GM19328 (cell line): ENCODE results near the gene OXSR1.
"Not testable (repeated sequence)": the region's sequence is repeated elsewhere in the genome, so short reads cannot be mapped to it uniquely, and the experiment has no call there.

Source experiments
- ATAC-seq: cut with Tn5 transposase; IDR thresholded peaks from one replicate; pipeline ENCODE4 v1.9.1; 2021; ENCODE audit warnings: mild to moderate bottlenecking, moderate library complexity; ENCODE audit not compliant: unreplicated experiment

Gene OXSR1

DNA sequence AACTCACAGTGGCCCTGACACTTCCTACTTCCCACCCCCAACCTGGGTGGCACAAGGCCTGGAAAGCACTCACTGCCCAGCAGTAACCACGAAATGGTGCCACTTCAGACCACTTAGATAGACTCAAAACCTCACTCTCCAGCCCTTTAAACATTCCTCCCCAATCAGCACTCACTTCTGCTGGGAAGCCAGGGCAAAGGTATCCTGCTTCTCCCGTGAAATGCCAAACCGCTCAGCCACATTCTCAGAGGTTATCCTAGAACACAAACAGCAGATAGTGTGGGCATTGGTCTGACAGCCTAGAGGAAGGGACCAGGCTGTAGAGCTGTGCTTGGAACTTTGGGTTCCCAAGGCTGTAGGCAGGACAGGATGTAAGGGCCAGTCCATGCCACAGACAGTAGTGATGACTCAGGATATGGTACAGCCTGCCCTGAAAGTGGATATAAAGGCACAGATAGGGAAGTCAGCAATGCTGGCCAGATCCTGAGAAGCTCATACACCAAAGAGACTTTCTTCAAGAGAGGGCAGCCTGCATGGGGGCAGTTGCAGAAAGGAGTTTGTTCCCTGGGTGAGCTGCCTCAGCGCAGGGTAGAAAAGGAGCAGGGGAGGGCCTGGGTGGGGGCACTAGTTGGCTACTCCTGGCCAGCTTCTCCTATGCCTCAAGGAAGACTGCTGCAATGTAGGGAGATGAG is 37.6 kb upstream of the OXSR1 start:
- no peak for ATAC-seq

DNA sequence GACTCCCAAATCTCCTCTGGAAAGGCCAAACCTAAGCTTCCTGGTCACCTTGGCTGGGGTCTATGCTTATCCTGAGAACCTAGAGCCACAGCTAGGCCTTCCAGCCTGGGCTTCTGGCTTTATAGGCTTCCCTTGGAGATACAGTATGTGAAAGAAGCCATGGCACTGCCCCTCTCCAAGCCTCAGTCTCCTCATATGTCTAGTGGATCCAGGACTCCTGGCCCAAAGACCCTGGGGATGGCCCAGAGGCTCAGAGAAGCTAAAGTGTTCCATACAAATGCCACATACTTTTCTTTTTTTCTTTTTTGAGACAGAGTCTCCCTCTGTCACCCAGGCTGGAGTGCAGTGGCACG is 37.1 kb upstream of the OXSR1 start:
- no peak for ATAC-seq

DNA sequence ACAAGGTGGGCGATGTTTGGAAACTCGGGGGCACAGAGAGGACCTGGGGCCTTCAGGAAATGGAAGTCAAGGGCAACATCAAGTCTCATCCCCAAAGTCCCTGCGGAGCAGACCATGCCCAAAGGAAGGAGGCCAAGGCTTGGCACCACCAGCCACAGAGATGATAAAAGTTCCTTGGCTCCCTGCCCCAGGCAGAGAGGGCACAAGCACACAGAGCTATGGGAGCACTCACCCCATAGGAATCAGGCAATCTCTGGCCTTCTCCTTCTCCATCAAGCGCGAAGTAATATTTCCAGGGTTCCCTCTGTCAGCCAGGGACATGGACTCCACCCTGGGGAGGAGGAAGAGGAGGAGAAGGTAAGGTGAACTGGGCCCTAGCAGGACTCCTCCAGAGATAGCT is 36.3 kb upstream of the OXSR1 start:
- ATAC-seq = no peak

DNA sequence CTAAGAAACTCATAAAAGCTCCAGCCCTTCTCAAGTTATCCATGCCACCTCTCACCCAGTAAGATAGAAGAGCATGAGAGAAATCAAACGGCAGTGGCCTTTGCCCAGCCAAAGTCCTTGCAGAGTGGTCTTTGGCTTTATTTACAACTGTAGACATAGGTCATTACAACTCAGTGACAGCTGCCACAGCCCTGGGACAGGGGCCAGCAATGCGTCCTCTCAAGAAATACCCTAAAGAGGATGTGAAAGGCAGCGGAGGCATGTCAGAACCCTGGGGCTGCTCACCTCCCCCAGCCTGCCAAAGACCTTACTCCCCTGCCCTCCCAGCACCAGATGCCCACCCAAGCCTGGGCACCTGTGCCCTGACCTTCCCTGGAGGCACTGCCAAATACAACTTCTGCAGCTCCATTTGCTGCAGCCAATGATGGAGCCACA is 34.7 kb upstream of the OXSR1 start:
- ATAC-seq = no peak

DNA sequence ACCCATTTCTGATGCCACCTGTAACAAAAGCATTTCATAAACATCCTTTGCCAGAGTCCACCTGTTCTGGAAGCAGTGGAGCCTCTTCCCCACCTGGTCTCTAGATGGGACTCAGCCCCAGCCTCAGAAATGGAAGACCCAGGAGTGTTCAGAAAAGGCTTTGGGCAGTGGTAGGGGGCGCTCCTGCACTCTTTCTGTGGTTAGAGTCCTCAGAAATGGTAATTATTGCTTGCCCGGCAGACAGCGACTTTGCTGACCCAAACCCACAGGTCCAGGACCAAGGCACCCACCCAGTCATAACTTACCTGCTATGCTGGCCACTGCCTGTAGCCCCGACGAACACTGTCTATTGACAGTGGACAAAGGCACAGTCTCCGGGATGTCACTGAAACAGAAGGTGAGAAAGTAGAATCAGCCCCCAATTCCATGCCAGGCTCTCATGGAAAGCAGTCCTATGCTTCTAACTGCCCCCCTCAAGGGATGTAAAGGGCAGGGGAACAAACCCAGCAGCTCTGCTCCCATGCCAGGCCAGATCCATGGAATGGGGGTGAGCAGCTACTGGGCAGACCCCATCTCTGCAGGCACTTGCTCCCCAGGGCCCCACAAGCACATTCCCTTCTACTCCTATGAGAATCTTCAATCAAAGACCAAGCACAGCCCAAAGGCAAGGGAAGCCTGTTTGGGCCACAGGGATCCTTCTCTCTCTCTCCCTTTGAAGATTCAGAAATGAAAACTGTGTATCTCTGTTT is 33.5 kb upstream of the OXSR1 start:
- ATAC-seq = no peak

DNA sequence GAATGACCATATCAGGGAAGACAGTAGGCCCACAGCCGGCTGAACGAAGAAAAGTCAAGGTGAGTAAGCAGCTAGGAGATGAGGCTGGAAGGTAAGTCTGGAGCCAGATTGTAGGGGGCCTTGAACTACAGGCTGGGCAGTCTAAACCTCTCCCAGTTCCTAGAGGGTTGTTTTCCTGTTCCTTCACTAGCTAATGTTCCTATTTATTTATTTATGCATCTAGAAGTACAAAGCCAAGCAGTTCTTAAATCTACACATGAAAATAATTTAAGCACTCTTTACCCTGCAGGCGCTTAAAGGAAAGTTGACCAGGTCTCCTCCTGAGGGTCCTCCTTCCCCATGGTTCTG is 32.2 kb upstream of the OXSR1 start:
- ATAC-seq = no peak

DNA sequence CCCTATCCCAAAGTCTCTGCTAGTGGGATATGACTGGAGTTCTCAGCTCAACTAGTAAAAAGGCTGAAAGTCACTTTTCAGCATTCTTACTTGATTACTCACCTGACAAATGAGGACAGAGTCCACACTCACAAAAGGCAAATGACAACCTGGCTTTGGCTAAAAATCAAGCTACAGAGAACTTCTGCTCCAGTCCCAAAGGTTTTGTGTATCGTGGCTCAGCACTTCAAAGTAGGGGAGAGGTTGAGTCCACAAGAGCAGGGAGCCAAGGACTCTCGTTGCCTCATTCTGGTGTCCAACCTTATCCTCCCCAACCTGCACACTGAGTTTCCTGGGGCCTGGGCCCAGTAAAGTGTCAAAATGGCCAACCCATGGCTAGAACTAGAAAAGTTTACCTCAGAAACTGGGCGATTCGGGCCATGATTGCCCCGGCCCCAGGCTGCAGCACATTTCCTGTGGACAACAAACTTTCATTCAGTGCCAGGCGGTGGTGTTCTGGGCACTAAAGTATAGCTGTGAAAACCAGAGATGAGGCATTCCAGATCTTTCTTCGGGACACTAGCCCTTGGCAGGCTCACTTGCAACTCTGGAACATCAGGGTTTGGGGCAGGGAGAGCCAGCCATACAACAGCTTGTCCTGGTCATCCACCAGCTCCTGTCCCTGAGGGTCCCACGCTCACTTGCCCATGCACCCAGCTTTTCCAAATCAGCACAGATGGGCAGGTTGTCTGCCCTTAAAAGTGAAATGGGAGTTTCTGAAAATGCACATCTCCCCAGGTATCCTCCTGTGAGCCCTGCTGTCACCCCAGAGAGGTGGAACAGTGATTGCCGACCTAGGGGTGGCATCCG is 31.6 kb upstream of the OXSR1 start:
- ATAC-seq = no peak

DNA sequence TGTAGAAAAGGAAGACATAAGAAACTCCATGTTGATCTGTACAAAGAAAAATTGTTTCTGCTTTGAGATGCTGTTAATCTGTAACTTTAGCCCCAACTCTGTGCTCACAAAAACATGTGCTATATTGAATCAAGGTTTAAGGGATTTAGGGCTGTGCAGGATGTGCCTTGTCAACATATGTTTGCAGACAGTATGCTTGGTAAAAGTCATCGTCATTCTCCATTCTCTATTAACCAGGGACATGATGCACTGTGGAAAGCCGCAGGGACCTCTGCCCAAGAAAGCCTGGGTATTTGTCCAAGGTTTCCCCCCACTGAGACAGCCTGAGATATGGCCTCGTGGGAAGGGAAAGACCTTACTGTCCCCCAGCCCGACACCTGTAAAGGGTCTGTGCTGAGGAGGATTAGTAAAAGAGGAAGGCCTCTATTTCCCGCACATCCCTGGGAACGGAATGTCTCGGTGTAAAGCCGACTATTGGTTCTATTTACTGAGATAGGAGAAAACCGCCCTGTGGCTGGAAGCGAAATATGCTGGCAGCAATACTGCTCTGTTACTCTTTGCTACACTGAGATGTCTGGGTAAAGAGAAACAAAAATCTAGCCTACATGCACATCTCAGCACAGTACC is 30.7 kb upstream of the OXSR1 start:
- ATAC-seq = not testable (repeated sequence)

DNA sequence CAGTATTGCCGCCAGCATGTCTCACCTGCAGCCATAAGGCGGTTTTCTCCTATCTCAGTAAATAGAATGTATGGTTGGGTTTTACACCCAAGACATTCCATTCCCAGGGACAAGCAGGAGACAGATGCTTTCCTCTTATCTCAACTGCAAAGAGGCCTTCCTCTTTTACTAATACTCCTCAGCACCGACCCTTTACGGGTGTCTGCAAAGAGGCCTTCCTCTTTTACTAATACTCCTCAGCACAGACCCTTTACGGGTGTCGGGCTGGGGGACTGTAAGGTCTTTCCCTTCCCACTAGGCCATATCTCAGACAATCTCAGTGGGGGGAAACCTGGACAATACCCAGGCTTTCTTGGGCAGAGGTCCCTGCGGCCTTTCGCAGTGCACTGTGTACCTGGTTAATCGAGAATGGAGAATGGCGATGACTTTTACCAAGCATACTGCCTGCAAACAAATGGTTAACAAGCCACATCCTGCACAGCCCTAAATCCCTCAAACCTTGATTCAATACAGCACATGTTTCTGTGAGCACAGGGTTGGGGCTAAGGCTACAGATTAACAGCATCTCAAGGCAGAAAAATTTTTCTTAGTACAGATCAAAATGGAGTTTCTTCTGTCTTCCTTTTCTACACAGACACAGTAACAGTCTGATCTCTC is 29.6 kb upstream of the OXSR1 start:
- ATAC-seq = not testable (repeated sequence)

DNA sequence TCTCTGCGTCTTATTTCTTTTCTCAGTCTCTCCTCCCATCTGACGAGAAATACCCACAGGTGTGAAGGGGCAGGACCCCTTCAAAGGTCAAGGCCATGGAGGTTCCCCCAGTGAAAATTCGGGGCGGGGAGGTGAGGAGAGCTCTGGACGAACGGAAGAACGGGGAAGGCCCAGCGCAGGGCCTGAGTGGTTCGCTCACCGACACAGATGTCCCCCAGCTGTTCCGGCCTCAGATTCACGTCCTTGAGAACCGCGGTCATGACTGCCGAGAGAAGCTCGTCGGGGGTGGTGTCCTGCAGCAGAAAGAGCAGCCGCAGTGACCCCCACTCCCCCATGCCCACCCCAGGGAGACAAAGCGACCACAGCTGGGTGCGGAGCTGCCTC is 29.0 kb upstream of the OXSR1 start:
- no peak for ATAC-seq

DNA sequence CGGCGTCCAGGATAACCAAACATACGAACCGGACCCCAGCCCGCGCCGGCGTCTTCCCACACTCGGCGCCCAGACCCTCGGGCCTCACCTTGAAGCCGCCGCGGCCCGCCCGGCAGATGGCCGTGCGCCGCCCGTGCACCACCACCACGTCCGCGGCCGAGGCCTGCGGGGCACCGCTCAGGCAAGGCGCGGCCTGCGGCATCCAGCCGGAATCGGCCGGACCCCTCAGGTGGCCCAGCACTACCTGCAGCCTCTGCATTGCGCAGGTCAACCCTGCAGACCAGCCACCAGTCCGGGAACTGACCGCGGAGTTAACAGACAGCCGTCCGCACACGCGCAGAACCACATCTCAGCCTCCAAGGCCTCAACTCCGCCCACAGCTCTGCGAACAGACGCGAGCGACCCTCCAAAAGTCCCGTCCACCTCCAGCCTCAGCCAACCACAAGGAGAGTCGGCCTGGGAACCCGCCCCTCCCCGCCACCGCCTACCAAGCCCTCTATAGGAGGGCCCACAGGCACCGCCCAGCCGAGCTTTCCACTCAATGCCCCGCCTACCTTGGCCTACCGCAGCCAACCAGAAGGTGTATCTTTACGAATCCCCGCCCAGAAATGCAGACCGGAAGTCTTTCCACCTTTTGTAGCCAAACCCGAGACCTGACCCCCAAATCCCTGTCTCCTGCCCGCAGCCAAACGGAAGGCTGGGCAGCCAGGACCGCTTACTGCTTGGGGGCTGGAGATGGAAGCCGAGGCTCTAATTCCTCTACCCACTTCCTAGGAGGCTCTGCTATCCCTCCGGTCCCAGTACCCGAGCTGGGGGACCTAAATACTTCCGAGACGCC is 28.3 kb upstream of the OXSR1 start, which contains the start of gene ACAA1:
Gene ACAA1, minus strand, starts transcription at position 351 of the 838 bp plus-strand sequence. Its CDS starts 92 bp downstream, at position 259.
- peak; percentile 92 for ATAC-seq

DNA sequence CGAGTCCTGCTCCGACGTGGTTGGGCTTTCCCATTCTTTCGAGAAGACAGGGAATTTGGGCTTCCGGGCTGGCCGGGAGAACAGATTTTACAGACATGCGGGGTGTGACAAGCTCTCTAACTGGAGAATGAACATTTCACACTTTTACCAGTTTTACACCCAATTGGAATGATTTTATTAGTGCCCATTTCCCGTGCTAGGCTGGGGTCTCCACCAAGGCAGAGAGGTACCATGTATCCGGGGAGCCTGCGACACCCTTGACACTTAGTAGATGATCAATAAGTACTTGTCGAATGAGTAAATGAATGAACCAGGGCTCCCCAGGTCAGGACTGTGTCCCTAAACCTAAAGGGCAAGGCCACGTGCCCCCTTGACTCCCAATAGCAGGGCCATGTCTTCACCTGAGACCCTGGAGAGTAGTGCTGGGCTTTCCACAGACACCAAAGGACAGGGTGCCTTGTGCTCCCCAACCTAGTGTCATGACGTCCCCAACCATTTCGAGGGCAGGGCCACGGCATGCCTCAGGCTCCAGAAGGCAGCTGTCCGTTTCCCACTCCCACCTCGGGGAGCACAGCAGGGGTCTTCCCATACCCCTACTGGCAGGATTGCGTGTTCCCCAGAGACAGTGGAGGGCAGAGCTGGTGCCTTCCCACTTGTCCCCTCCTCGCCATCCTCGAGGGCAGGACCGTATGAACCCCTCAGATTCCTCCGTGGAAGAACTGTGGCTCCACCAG is 27.6 kb upstream of the OXSR1 start:
- no peak for ATAC-seq

DNA sequence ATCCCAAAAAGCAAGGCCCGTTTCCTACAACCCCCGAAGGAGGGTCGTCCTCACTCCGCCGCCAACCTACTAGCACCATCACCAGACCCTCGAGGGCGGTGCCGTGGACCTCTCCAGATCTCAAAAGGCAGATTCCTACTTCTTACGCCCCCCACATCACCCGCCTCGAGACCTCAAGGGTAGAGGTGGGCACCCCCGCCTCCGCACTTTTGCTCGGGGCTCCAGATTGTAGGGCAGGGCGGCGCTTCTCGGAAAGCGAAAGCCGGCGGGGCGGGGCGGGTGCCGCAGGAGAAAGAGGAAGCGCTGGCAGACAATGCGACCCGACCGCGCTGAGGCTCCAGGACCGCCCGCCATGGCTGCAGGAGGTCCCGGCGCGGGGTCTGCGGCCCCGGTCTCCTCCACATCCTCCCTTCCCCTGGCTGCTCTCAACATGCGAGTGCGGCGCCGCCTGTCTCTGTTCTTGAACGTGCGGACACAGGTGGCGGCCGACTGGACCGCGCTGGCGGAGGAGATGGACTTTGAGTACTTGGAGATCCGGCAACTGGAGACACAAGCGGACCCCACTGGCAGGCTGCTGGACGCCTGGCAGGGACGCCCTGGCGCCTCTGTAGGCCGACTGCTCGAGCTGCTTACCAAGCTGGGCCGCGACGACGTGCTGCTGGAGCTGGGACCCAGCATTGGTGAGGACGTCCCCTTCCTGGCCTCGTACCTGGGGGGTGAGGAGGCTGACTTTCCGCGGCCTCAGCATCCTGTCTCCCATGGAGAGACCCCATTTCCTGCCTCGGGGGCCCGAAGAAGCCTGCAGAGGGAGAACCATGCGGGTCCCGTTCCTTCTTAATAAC is 26.8 kb upstream of the OXSR1 start, which contains the start of gene MYD88:
Gene MYD88, plus strand, starts transcription at position 313 of the 842 bp plus-strand sequence. Its CDS starts 40 bp downstream, at position 353.
- peak; percentile 39 for ATAC-seq

DNA sequence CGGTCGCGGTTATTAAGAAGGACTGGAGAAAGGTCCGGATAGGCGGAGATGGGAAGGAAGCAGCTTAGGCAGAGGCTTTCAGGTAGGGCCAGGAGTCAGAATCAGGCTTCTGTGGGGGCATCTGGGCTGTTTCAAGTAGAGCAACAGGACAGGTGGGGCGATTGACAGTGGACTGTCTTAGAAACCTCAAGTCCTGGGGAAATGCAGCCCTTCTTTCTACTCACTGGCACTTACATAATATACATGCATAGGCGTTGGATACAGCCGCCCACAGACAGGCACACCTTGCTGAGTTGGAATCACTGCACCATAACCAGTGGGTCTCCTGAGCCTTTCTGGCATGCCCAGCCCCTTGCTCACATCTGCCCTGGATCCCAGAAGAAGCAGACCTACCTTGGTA is 26.1 kb upstream of the OXSR1 start:
- no peak for ATAC-seq

DNA sequence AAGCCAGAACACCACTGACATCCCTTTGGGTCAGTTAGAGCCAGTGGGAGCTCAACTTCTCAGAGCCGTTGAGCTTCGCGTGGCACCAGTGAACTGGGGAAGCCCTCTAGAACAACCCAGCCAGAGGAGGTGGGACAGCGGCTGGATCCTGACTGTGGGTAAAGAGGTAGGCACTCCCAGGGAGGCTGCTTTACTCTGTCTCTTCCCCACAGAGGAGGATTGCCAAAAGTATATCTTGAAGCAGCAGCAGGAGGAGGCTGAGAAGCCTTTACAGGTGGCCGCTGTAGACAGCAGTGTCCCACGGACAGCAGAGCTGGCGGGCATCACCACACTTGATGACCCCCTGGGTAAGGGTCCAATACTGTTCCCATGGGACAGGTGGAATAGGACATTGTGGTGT is 25.7 kb upstream of the OXSR1 start:
- ATAC-seq = no peak

DNA sequence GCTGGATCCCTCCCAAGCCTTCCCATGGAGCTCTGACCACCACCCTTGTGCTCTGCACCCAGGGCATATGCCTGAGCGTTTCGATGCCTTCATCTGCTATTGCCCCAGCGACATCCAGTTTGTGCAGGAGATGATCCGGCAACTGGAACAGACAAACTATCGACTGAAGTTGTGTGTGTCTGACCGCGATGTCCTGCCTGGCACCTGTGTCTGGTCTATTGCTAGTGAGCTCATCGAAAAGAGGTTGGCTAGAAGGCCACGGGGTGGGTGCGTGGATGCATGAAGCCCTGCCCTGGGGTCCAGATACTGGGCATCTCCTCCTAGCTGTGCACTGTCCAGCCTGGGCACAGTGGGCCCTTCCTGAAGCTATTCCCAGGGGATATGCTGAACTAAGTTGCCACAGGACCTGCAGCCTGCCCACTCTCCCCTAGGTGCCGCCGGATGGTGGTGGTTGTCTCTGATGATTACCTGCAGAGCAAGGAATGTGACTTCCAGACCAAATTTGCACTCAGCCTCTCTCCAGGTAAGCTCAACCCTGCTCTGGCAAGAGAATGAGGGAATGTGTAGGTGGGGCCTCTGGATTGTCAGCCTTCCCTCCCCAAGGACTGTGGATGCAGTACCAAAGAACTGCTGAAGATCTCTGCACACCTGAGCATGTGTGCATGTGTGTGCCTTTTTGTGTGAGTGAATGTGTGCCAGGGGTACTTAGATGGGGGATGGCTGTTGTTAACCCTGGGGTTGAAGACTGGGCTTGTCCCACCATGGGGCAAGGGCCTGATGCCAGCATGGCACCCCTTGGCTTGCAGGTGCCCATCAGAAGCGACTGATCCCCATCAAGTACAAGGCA is 24.8 kb upstream of the OXSR1 start:
- ATAC-seq = no peak
